H9 (cell line): ENCODE data around the gene ATM. TPM values are rescaled to one million over a fixed set of nuclear protein-coding genes. Genes with fewer than 3 reads are reported as not detected.

ENCODE experiments used
- DNase-seq: peaks from one replicate; pipeline ENCODE4 v3.0.0-alpha.2; 2017
- H2AFZ ChIP-seq: one replicate; pipeline ENCODE4 v1.6.1; 2013; ENCODE audit warnings: mild to moderate bottlenecking, low read length, control low read depth, moderate library complexity
- H2AK5ac ChIP-seq: 2 replicates; pipeline ENCODE4 v1.6.1; 2013; ENCODE audit warnings: low read length, control low read depth, mixed read lengths; ENCODE audit not compliant: insufficient read length
- H2BK120ac ChIP-seq: one replicate; pipeline ENCODE4 v1.6.1; 2013; ENCODE audit warnings: low read depth, mild to moderate bottlenecking, low read length, control low read depth, inconsistent platforms; ENCODE audit not compliant: poor library complexity, severe bottlenecking
- H2BK12ac ChIP-seq: 2 replicates; pipeline ENCODE4 v1.6.1; 2013; ENCODE audit warnings: low read length, control low read depth, mixed read lengths, low read depth; ENCODE audit not compliant: insufficient read length
- H2BK15ac ChIP-seq: 2 replicates; pipeline ENCODE4 v1.6.1; 2013; ENCODE audit warnings: low read depth, low read length, control low read depth
- H2BK20ac ChIP-seq: one replicate; pipeline ENCODE4 v1.6.1; 2013; ENCODE audit warnings: low read depth, mild to moderate bottlenecking, low read length, control low read depth, inconsistent platforms; ENCODE audit not compliant: poor library complexity, severe bottlenecking
- H2BK5ac ChIP-seq: 2 replicates; pipeline ENCODE4 v1.6.1; 2013; ENCODE audit warnings: low read length, control low read depth, mixed read lengths; ENCODE audit not compliant: insufficient read length
- H3K14ac ChIP-seq: 2 replicates; pipeline ENCODE4 v1.6.1; 2013; ENCODE audit warnings: low read length, control low read depth; ENCODE audit not compliant: insufficient read depth
- H3K18ac ChIP-seq: 2 replicates; pipeline ENCODE4 v1.6.1; 2013; ENCODE audit warnings: low read depth, mild to moderate bottlenecking, mixed read lengths, low read length, control low read depth; ENCODE audit not compliant: insufficient read length
- H3K23ac ChIP-seq: 2 replicates; pipeline ENCODE4 v1.6.1; 2013; ENCODE audit warnings: low read length, control low read depth, mixed read lengths, low read depth; ENCODE audit not compliant: insufficient read length
- H3K23me2 ChIP-seq: 2 replicates; pipeline ENCODE4 v1.6.1; 2013; ENCODE audit warnings: low read depth, mild to moderate bottlenecking, mixed read lengths, low read length, control low read depth; ENCODE audit not compliant: insufficient read length, poor library complexity, severe bottlenecking
- H3K27ac ChIP-seq: 2 replicates; pipeline ENCODE4 v1.5.1; 2013; ENCODE audit warnings: low read length, control low read depth, mixed read lengths, low read depth; ENCODE audit not compliant: insufficient read length
- H3K27me3 ChIP-seq: 2 replicates; pipeline ENCODE4 v1.6.1; 2013; ENCODE audit warnings: low read length, control low read depth, inconsistent platforms; ENCODE audit not compliant: insufficient read depth
- H3K4ac ChIP-seq: 2 replicates; pipeline ENCODE4 v1.6.1; 2013; ENCODE audit warnings: low read depth, mild to moderate bottlenecking, control low read depth, inconsistent platforms, low read length, moderate library complexity
- H3K4me1 ChIP-seq: 2 replicates; pipeline ENCODE4 v1.6.1; 2013; ENCODE audit warnings: low read length, control low read depth, inconsistent platforms; ENCODE audit not compliant: insufficient read depth
- H3K4me2 ChIP-seq: 2 replicates; pipeline ENCODE4 v1.6.1; 2013; ENCODE audit warnings: low read length, control low read depth, mixed read lengths; ENCODE audit not compliant: insufficient read length, insufficient read depth
- H3K56ac ChIP-seq: 2 replicates; pipeline ENCODE4 v1.6.1; 2013; ENCODE audit warnings: low read depth, mild to moderate bottlenecking, mixed read lengths, low read length, control low read depth; ENCODE audit not compliant: insufficient read length
- H3K79me1 ChIP-seq: 2 replicates; pipeline ENCODE4 v1.6.1; 2013; ENCODE audit warnings: low read depth, mild to moderate bottlenecking, moderate library complexity, low read length, control low read depth, inconsistent platforms; ENCODE audit not compliant: insufficient read depth, poor library complexity, severe bottlenecking
- H3K79me2 ChIP-seq: 2 replicates; pipeline ENCODE4 v1.6.1; 2013; ENCODE audit warnings: low read length, control low read depth, inconsistent platforms; ENCODE audit not compliant: insufficient read depth
- H3K9ac ChIP-seq: 2 replicates; pipeline ENCODE4 v1.6.1; 2013; ENCODE audit warnings: low read length, control low read depth, mixed read lengths; ENCODE audit not compliant: insufficient read length; ENCODE audit errors: extremely low read depth
- H3K9me3 ChIP-seq: one replicate; pipeline ENCODE4 v1.6.1; 2013; ENCODE audit warnings: low read depth, low read length, inconsistent platforms; ENCODE audit not compliant: control insufficient read depth
- H3T11ph ChIP-seq: one replicate; pipeline ENCODE4 v1.6.1; 2013; ENCODE audit warnings: mild to moderate bottlenecking, low read length, control low read depth, inconsistent platforms
- H4K20me1 ChIP-seq: one replicate; pipeline ENCODE4 v1.6.1; 2013; ENCODE audit not compliant: control insufficient read depth, insufficient read length, insufficient read depth
- H4K5ac ChIP-seq: 2 replicates; pipeline ENCODE4 v1.6.1; 2013; ENCODE audit warnings: low read depth, mild to moderate bottlenecking, mixed read lengths, low read length, control low read depth; ENCODE audit not compliant: insufficient read length
- H4K8ac ChIP-seq: replicated peaks from 2 replicates; pipeline ENCODE4 v1.6.1; 2013; ENCODE audit warnings: low read length, control low read depth, mixed read lengths, low read depth; ENCODE audit not compliant: insufficient read length
- H4K91ac ChIP-seq: 2 replicates; pipeline ENCODE4 v1.6.1; 2013; ENCODE audit warnings: low read depth, mild to moderate bottlenecking, moderate library complexity, mixed read lengths, low read length, control low read depth; ENCODE audit not compliant: insufficient read length
- H3K27ac Mint-ChIP-seq, 3 experiments: 2 replicates in 2 of 3; 3 replicates in 1 of 3; pipeline ENCODE4 v1.8.0; 2020 to 2021; ENCODE audit warnings: mixed read lengths in 3 of 3, mild to moderate bottlenecking in 1 of 3, moderate library complexity in 1 of 3
- H3K27me3 Mint-ChIP-seq: 2 replicates; pipeline ENCODE4 v1.8.0; 2021; ENCODE audit warnings: low read depth, mild to moderate bottlenecking, moderate library complexity, mixed read lengths
- H3K36me3 Mint-ChIP-seq, 3 experiments: 2 replicates in 2 of 3; 3 replicates in 1 of 3; pipeline ENCODE4 v1.8.0; 2020 to 2021; ENCODE audit warnings: low read depth in 3 of 3, mixed read lengths in 3 of 3; ENCODE audit not compliant: insufficient read depth in 1 of 3
- H3K4me1 Mint-ChIP-seq, 2 experiments: 2 replicates each; pipeline ENCODE4 v1.8.0; 2020; ENCODE audit warnings: mixed read lengths in 2 of 2
- H3K4me3 Mint-ChIP-seq, 2 experiments: 2 replicates in 1 of 2; 3 replicates in 1 of 2; pipeline ENCODE4 v1.8.0; 2020 to 2021; ENCODE audit warnings: mild to moderate bottlenecking in 2 of 2, mixed read lengths in 2 of 2, moderate library complexity in 1 of 2
- H3K9me3 Mint-ChIP-seq, 2 experiments: 2 replicates in 1 of 2; 3 replicates in 1 of 2; pipeline ENCODE4 v1.8.0; 2020; ENCODE audit warnings: mild to moderate bottlenecking in 2 of 2, mixed read lengths in 2 of 2, moderate library complexity in 1 of 2
- WGBS: extraction: QIAGEN DNeasy Blood & Tissue Kit; methylation state at CpG from one replicate; pipeline ENCODE4 v1.1.7; 2013; ENCODE audit warnings: missing lambda C conversion rate, low lambda C conversion rate, mixed read lengths; ENCODE audit not compliant: insufficient read length; ENCODE audit errors: extremely low coverage; 5-methylcytosine and 5-hydroxymethylcytosine counted together
- total RNA-seq: library from RNA; stranded (reverse); gene quantifications from 2 replicates; pipeline ENCODE4 v1.2.1, GENCODE V29; 2021
- TF ChIP-seq, protein P1 (sequence below): fragments of 200-600 bp; sonication (generic); conservative IDR thresholded peaks from 3 replicates; pipeline ENCODE4 v1.8.0; 2021; ENCODE audit warnings: antibody characterized with exemption, mild to moderate bottlenecking

ATM gene
- total RNA-seq, 1 experiment from 2014 or later, result 58.9 TPM

DNA sequence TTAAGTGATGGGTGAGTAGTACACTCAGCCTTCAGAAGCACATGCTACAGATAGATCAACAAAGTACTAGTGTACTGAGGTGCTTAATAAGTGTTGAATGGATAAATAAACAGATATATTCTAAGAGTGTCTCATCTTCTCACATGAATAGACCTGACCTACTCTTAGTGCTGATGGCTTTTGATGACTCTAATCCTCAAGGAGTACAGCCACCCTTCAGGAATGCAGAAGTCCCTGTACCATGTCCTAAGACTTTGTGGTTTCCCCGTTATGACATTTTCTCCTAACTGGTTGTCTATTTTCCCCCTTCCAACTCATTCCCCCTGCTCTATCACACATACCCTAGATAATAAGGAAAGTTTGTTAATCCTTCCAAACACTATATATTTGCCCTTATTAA is 182.8 kb downstream of the ATM start:
- Mint-ChIP-seq H3K27ac (no peak overlapping the region), H3K4me1 (no peaks in the 10 kb centered on the region), H3K4me3 (no peak overlapping the region), H3K9me3 (no peaks in the 10 kb centered on the region), H3K36me3 (no peaks in the 10 kb centered on the region), H3K27me3 (no peaks in the 10 kb centered on the region)
- Histone ChIP-seq H4K5ac (no peak overlapping the region), H4K91ac (no peak overlapping the region), H3K9ac (no peak overlapping the region), H3K23me2 (no peaks in the 10 kb centered on the region), H3K9me3 (no peaks in the 10 kb centered on the region), H3K18ac (no peak overlapping the region), H2BK120ac (no peak overlapping the region), H3K4me2 (no peak overlapping the region), H3K23ac (no peak overlapping the region), H3T11ph (no peak overlapping the region), H2AFZ (no peak overlapping the region), H3K56ac (no peak overlapping the region), H3K79me1 (no peaks in the 10 kb centered on the region), H4K20me1 (no peaks in the 10 kb centered on the region), H3K14ac (no peak overlapping the region), H2BK15ac (no peak overlapping the region), H3K27me3 (no peaks in the 10 kb centered on the region), H2BK20ac (no peak overlapping the region), H2BK5ac (no peak overlapping the region), H3K27ac (no peak overlapping the region), H4K8ac (no peak overlapping the region), H2BK12ac (no peak overlapping the region), H3K4ac (no peak overlapping the region), H3K4me1 (no peaks in the 10 kb centered on the region), H2AK5ac (no peak overlapping the region), H3K79me2 (no peaks in the 10 kb centered on the region)
- no peak for DNase-seq
- no CpG with 5 or more reads among the region's 1 CpG for WGBS
- TF ChIP-seq, protein P1, sequence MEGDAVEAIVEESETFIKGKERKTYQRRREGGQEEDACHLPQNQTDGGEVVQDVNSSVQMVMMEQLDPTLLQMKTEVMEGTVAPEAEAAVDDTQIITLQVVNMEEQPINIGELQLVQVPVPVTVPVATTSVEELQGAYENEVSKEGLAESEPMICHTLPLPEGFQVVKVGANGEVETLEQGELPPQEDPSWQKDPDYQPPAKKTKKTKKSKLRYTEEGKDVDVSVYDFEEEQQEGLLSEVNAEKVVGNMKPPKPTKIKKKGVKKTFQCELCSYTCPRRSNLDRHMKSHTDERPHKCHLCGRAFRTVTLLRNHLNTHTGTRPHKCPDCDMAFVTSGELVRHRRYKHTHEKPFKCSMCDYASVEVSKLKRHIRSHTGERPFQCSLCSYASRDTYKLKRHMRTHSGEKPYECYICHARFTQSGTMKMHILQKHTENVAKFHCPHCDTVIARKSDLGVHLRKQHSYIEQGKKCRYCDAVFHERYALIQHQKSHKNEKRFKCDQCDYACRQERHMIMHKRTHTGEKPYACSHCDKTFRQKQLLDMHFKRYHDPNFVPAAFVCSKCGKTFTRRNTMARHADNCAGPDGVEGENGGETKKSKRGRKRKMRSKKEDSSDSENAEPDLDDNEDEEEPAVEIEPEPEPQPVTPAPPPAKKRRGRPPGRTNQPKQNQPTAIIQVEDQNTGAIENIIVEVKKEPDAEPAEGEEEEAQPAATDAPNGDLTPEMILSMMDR, result no peak
